ENCODE measurements around the gene MRAP. TPM values are rescaled to one million over a fixed set of nuclear protein-coding genes. Genes with fewer than 3 reads are reported as not detected.

MRAP gene
- total and polyA plus RNA-seq, 4 donors: 0.18 to 3.8 (median 0.24) TPM; not detected in 1

DNA sequence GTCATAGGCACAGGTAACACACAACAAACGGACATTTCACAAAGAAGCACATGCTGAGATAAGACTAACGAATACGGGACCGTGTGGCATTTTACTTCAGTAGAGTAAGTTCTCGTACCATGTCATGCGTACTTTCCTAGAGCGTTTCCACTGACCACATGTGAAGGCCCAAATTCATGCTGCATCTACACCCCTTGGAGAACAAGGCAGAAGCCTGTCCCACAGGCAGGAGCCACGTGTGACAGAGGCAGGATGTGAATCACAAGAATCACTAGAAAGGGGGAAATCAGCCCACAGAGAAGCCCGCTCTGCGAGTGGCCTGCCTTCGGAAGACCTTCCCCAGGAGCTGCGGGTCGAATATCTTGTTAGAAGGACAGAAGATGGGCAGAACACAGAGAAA lies 52.3 kb downstream of the MRAP start:
- Histone ChIP-seq H3K4me1 (ENCODE audit: control insufficient read depth in 5 of 5, insufficient read depth in 5 of 5, low read length in 5 of 5) (no peaks in the 10 kb centered on the region), H3K27me3 (ENCODE audit: control insufficient read depth in 3 of 3, insufficient read depth in 3 of 3, low read length in 2 of 3) (no peaks in the 10 kb centered on the region), H3K36me3 (ENCODE audit: control insufficient read depth in 4 of 4, insufficient read depth in 4 of 4, low read length in 4 of 4) (peaks cover 35 to 75% (median 47%) of the 10 kb centered on the region in 4 donors), H3K27ac (ENCODE audit: low read depth in 1 of 2, low read length in 1 of 2) (no peak overlapping the region), H3K4me3 (no peak overlapping the region), H3K9ac (ENCODE audit: insufficient read depth in 1 of 2, low read length in 2 of 2) (no peak overlapping the region), H3K9me3 (ENCODE audit: control insufficient read depth in 4 of 4, insufficient read depth in 3 of 4, low read length in 3 of 4) (peaks cover 0 to under 1% (median 0%) of the 10 kb centered on the region in 4 donors)
- no peak for ATAC-seq (ENCODE audit: insufficient read depth, low FRiP score)
- TF ChIP-seq, protein P1, sequence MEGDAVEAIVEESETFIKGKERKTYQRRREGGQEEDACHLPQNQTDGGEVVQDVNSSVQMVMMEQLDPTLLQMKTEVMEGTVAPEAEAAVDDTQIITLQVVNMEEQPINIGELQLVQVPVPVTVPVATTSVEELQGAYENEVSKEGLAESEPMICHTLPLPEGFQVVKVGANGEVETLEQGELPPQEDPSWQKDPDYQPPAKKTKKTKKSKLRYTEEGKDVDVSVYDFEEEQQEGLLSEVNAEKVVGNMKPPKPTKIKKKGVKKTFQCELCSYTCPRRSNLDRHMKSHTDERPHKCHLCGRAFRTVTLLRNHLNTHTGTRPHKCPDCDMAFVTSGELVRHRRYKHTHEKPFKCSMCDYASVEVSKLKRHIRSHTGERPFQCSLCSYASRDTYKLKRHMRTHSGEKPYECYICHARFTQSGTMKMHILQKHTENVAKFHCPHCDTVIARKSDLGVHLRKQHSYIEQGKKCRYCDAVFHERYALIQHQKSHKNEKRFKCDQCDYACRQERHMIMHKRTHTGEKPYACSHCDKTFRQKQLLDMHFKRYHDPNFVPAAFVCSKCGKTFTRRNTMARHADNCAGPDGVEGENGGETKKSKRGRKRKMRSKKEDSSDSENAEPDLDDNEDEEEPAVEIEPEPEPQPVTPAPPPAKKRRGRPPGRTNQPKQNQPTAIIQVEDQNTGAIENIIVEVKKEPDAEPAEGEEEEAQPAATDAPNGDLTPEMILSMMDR (IDR thresholded peaks at IDR 0.05; ENCODE audit: control extremely low read depth, extremely low read depth): no peak
- no peak for DNase-seq
- WGBS, 2 donors: 92 to 93% methylated on average over 13 of the region's 13 CpGs

DNA sequence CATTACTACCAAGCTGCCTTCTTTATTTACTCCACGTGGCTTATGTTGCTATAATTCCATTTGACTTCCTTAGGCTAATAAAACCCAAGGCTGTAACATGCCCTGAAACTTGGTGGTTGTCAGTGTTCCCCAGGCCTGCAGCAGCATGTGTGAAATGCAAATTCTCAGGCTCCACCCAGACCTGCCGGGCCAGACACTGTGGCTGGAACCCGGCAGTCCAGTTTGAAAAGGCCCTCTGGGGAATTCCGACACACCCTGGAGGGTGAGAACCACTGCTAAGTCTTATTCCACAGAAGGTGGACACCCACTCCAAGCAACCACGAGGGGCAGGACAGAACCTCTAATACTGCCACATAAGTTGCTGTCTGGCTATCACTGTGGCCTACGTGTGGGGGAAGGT lies 52.8 kb downstream of the MRAP start:
- no peak overlapping the region for H3K27ac ChIP-seq (ENCODE audit: low read depth in 1 of 2, low read length in 1 of 2)
- 76 to 90% methylated on average over 6 of the region's 6 CpGs for WGBS, 2 donors
- no peaks in the 10 kb centered on the region for H3K4me1 ChIP-seq (ENCODE audit: control insufficient read depth in 5 of 5, insufficient read depth in 5 of 5, low read length in 5 of 5)
- DNase-seq (no peak), ATAC-seq (ENCODE audit: insufficient read depth, low FRiP score) (no peak)
- TF ChIP-seq, protein P1 (IDR thresholded peaks at IDR 0.05; ENCODE audit: control extremely low read depth, extremely low read depth): no peak
- no peak overlapping the region for H3K9ac ChIP-seq (ENCODE audit: insufficient read depth in 1 of 2, low read length in 2 of 2)
- H3K27me3 ChIP-seq (ENCODE audit: control insufficient read depth in 3 of 3, insufficient read depth in 3 of 3, low read length in 2 of 3): no peaks in the 10 kb centered on the region
- no peak overlapping the region for H3K4me3 ChIP-seq
- no peaks in the 10 kb centered on the region for H3K9me3 ChIP-seq (ENCODE audit: control insufficient read depth in 4 of 4, insufficient read depth in 3 of 4, low read length in 3 of 4)
- H3K36me3 ChIP-seq (ENCODE audit: control insufficient read depth in 4 of 4, insufficient read depth in 4 of 4, low read length in 4 of 4): peaks cover 34 to 77% (median 45%) of the 10 kb centered on the region in 4 donors

- Histone ChIP-seq H3K4me3 (no peak overlapping the region), H3K27me3 (ENCODE audit: control insufficient read depth in 3 of 3, insufficient read depth in 3 of 3, low read length in 2 of 3) (no peaks in the 10 kb centered on the region), H3K9ac (ENCODE audit: insufficient read depth in 1 of 2, low read length in 2 of 2) (no peak overlapping the region), H3K9me3 (ENCODE audit: control insufficient read depth in 4 of 4, insufficient read depth in 3 of 4, low read length in 3 of 4) (no peaks in the 10 kb centered on the region), H3K27ac (ENCODE audit: low read depth in 1 of 2, low read length in 1 of 2) (no peak overlapping the region), H3K36me3 (ENCODE audit: control insufficient read depth in 4 of 4, insufficient read depth in 4 of 4, low read length in 4 of 4) (peaks cover 34 to 72% (median 45%) of the 10 kb centered on the region in 4 donors), H3K4me1 (ENCODE audit: control insufficient read depth in 5 of 5, insufficient read depth in 5 of 5, low read length in 5 of 5) (no peaks in the 10 kb centered on the region)
- ATAC-seq (ENCODE audit: insufficient read depth, low FRiP score) (no peak), DNase-seq (no peak)
- WGBS, 2 donors: 91% methylated on average over 7 of the region's 7 CpGs
- TF ChIP-seq, protein P1 (IDR thresholded peaks at IDR 0.05; ENCODE audit: control extremely low read depth, extremely low read depth): no peak
These were observed 53.9 kb downstream of the MRAP start for GRCh38 chr21:32352526-32352925.
